ENCODE data around the gene C2orf81. TPM values are rescaled to one million over a fixed set of nuclear protein-coding genes. Genes with fewer than 3 reads are reported as not detected.

Gene C2orf81
- total and polyA plus RNA-seq, 4 donors, result 0.08 to 0.44 (median 0.29) TPM

DNA sequence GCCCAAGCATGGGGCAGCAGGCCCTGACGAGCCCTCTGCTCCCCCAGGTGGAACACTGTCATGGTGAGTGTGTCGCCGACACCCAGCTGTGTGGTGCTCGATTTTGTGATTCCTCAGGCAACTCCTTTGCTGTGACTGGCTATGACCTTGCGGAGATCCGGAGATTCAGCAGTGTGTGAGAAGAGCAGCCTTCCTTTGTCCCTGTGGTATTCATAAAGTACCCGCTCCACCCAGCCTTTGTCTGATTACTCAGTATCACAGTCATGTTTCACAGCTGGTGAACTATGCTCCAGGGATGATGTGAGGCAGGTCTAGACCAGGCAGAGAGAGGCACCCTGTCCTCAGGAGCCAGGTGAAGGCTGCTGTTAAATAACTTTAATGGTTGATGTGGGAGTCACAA lies 4.1 kb upstream of the C2orf81 start:
- H3K27me3 ChIP-seq (ENCODE audit: control insufficient read depth in 4 of 4, insufficient read depth in 4 of 4, low read length in 3 of 4), result no peaks in the 10 kb centered on the region
- H3K4me3 ChIP-seq (ENCODE audit: low read depth in 1 of 3, low read length in 3 of 3), result no peak overlapping the region
- H3K36me3 ChIP-seq (ENCODE audit: control insufficient read depth in 4 of 4, insufficient read depth in 3 of 4, low read depth in 1 of 4, low read length in 3 of 4), result peaks cover 10 to 41% (median 27%) of the 10 kb centered on the region in 4 donors
- H3K27ac ChIP-seq (ENCODE audit: low read depth in 1 of 2, low read length in 2 of 2), result no peak overlapping the region
- no peaks in the 10 kb centered on the region for H3K9me3 ChIP-seq (ENCODE audit: control insufficient read depth in 4 of 4, low read length in 3 of 4)
- no peak overlapping the region for H3K9ac ChIP-seq (ENCODE audit: low read depth in 1 of 2, low read length in 2 of 2)
- H3K4me1 ChIP-seq (ENCODE audit: control insufficient read depth in 4 of 4, insufficient read depth in 4 of 4, low read length in 3 of 4), result peaks cover 8 to 34% (median 26%) of the 10 kb centered on the region in 4 donors
- no peak for DNase-seq (ENCODE audit: low spot score)
- WGBS, result 92% methylated on average over 7 of the region's 7 CpGs
- TF ChIP-seq, protein P1, sequence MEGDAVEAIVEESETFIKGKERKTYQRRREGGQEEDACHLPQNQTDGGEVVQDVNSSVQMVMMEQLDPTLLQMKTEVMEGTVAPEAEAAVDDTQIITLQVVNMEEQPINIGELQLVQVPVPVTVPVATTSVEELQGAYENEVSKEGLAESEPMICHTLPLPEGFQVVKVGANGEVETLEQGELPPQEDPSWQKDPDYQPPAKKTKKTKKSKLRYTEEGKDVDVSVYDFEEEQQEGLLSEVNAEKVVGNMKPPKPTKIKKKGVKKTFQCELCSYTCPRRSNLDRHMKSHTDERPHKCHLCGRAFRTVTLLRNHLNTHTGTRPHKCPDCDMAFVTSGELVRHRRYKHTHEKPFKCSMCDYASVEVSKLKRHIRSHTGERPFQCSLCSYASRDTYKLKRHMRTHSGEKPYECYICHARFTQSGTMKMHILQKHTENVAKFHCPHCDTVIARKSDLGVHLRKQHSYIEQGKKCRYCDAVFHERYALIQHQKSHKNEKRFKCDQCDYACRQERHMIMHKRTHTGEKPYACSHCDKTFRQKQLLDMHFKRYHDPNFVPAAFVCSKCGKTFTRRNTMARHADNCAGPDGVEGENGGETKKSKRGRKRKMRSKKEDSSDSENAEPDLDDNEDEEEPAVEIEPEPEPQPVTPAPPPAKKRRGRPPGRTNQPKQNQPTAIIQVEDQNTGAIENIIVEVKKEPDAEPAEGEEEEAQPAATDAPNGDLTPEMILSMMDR (IDR thresholded peaks at IDR 0.05; ENCODE audit: low read depth, low read length, missing input control), result no peak
- TF ChIP-seq FOXA1 (IDR thresholded peaks at IDR 0.05) (no peak), RAD21 (IDR thresholded peaks at IDR 0.05) (no peak), EGR1 (IDR thresholded peaks at IDR 0.05; ENCODE audit: low read depth in 2 of 2) (no peak), NR2F2 (IDR thresholded peaks at IDR 0.05) (no peak), GABPA (IDR thresholded peaks at IDR 0.05 in 1 of 2, conservative IDR thresholded peaks at IDR 0.05 in 1 of 2) (no peak), HNF4A (conservative IDR thresholded peaks at IDR 0.05) (no peak), HNF4G (IDR thresholded peaks at IDR 0.05) (no peak), YY1 (IDR thresholded peaks at IDR 0.05) (no peak), RXRA (IDR thresholded peaks at IDR 0.05) (no peak), SP1 (IDR thresholded peaks at IDR 0.05) (no peak), JUND (IDR thresholded peaks at IDR 0.05) (no peak)
- TF ChIP-seq, protein P2, sequence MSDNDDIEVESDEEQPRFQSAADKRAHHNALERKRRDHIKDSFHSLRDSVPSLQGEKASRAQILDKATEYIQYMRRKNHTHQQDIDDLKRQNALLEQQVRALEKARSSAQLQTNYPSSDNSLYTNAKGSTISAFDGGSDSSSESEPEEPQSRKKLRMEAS (IDR thresholded peaks at IDR 0.05), result no peak
- TF ChIP-seq, protein P3, sequence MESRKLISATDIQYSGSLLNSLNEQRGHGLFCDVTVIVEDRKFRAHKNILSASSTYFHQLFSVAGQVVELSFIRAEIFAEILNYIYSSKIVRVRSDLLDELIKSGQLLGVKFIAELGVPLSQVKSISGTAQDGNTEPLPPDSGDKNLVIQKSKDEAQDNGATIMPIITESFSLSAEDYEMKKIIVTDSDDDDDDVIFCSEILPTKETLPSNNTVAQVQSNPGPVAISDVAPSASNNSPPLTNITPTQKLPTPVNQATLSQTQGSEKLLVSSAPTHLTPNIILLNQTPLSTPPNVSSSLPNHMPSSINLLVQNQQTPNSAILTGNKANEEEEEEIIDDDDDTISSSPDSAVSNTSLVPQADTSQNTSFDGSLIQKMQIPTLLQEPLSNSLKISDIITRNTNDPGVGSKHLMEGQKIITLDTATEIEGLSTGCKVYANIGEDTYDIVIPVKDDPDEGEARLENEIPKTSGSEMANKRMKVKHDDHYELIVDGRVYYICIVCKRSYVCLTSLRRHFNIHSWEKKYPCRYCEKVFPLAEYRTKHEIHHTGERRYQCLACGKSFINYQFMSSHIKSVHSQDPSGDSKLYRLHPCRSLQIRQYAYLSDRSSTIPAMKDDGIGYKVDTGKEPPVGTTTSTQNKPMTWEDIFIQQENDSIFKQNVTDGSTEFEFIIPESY (IDR thresholded peaks at IDR 0.05), result no peak
- TF ChIP-seq, protein P4, sequence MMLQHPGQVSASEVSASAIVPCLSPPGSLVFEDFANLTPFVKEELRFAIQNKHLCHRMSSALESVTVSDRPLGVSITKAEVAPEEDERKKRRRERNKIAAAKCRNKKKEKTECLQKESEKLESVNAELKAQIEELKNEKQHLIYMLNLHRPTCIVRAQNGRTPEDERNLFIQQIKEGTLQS (IDR thresholded peaks at IDR 0.05), result no peak
- TF ChIP-seq, protein P5, sequence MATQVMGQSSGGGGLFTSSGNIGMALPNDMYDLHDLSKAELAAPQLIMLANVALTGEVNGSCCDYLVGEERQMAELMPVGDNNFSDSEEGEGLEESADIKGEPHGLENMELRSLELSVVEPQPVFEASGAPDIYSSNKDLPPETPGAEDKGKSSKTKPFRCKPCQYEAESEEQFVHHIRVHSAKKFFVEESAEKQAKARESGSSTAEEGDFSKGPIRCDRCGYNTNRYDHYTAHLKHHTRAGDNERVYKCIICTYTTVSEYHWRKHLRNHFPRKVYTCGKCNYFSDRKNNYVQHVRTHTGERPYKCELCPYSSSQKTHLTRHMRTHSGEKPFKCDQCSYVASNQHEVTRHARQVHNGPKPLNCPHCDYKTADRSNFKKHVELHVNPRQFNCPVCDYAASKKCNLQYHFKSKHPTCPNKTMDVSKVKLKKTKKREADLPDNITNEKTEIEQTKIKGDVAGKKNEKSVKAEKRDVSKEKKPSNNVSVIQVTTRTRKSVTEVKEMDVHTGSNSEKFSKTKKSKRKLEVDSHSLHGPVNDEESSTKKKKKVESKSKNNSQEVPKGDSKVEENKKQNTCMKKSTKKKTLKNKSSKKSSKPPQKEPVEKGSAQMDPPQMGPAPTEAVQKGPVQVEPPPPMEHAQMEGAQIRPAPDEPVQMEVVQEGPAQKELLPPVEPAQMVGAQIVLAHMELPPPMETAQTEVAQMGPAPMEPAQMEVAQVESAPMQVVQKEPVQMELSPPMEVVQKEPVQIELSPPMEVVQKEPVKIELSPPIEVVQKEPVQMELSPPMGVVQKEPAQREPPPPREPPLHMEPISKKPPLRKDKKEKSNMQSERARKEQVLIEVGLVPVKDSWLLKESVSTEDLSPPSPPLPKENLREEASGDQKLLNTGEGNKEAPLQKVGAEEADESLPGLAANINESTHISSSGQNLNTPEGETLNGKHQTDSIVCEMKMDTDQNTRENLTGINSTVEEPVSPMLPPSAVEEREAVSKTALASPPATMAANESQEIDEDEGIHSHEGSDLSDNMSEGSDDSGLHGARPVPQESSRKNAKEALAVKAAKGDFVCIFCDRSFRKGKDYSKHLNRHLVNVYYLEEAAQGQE (IDR thresholded peaks at IDR 0.05), result no peak

DNA sequence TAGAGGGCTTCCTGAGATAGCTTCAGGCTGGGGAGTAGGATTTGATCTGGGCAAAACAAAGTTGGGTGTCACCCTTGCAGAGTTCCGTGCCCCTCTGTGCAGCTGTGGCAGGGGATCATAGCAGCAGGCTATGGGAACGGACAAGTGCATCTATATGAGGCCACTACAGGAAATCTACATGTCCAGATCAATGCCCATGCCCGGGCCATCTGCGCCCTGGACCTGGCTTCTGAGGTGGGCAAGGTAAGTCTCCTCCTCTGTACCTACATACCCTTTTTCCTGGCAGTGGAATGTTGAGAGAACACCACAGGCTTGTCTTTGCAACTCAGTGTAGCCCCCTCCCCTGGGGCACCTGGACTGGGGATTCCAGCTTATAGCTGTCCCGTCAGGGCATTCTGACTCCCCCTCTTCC lies 3.6 kb upstream of the C2orf81 start:
- 92% methylated on average over 5 of the region's 5 CpGs for WGBS
- DNase-seq (ENCODE audit: low spot score), result no peak
- Histone ChIP-seq H3K27me3 (ENCODE audit: control insufficient read depth in 4 of 4, insufficient read depth in 4 of 4, low read length in 3 of 4) (no peaks in the 10 kb centered on the region), H3K4me3 (ENCODE audit: low read depth in 1 of 3, low read length in 3 of 3) (no peak overlapping the region), H3K4me1 (ENCODE audit: control insufficient read depth in 4 of 4, insufficient read depth in 4 of 4, low read length in 3 of 4) (peaks cover 6 to 28% (median 21%) of the 10 kb centered on the region in 4 donors), H3K36me3 (ENCODE audit: control insufficient read depth in 4 of 4, insufficient read depth in 3 of 4, low read depth in 1 of 4, low read length in 3 of 4) (peaks cover 10 to 41% (median 27%) of the 10 kb centered on the region in 4 donors), H3K27ac (ENCODE audit: low read depth in 1 of 2, low read length in 2 of 2) (no peak overlapping the region), H3K9me3 (ENCODE audit: control insufficient read depth in 4 of 4, low read length in 3 of 4) (no peaks in the 10 kb centered on the region), H3K9ac (ENCODE audit: low read depth in 1 of 2, low read length in 2 of 2) (no peak overlapping the region)
- TF ChIP-seq JUND (IDR thresholded peaks at IDR 0.05) (no peak), HNF4A (conservative IDR thresholded peaks at IDR 0.05) (no peak), HNF4G (IDR thresholded peaks at IDR 0.05) (no peak), NR2F2 (IDR thresholded peaks at IDR 0.05) (no peak), SP1 (IDR thresholded peaks at IDR 0.05) (no peak), RXRA (IDR thresholded peaks at IDR 0.05) (no peak)
- TF ChIP-seq, protein P1 (IDR thresholded peaks at IDR 0.05; ENCODE audit: low read depth, low read length, missing input control), result no peak
- TF ChIP-seq, protein P5 (IDR thresholded peaks at IDR 0.05), result no peak
- TF ChIP-seq, protein P4 (IDR thresholded peaks at IDR 0.05), result no peak

All from liver (tissue), 9 donors.